GM23338 (cell line): Measurements from ENCODE around the gene PTPRA. TPM values are rescaled to one million over a fixed set of nuclear protein-coding genes. Genes with fewer than 3 reads are reported as not detected.

Experiments used
- ATAC-seq: fragments of 200-7000 bp; cut with Tn5 transposase; 3 replicates; pipeline ENCODE4 v1.9.1; 2020
- DNase-seq: peaks from one replicate; pipeline ENCODE4 v3.0.0-alpha.2; 2015; ENCODE audit warnings: low spot score
- H2AFZ ChIP-seq: fragments of 200-600 bp; sonication (generic); 2 replicates; pipeline ENCODE4 v1.8.0; 2016; ENCODE audit warnings: antibody characterized with exemption, mild to moderate bottlenecking, moderate library complexity
- H3F3A ChIP-seq: fragments of 200-600 bp; sonication (generic); replicated peaks from 2 replicates; pipeline ENCODE4 v1.8.0; 2017; ENCODE audit warnings: antibody characterized with exemption, mixed run types, low read depth
- H3K27ac ChIP-seq: fragments of 200-600 bp; sonication (generic); 2 replicates; pipeline ENCODE4 v1.6.1; 2016; ENCODE audit warnings: low read depth
- H3K27me3 ChIP-seq: fragments of 200-600 bp; sonication (generic); 2 replicates; pipeline ENCODE4 v1.8.0; 2016; ENCODE audit warnings: mild to moderate bottlenecking, mixed run types, moderate library complexity; ENCODE audit not compliant: insufficient read depth
- H3K36me3 ChIP-seq: fragments of 200-600 bp; sonication (generic); 2 replicates; pipeline ENCODE4 v1.8.0; 2016; ENCODE audit warnings: mild to moderate bottlenecking; ENCODE audit not compliant: insufficient read depth
- H3K4me1 ChIP-seq: fragments of 200-600 bp; sonication (generic); 2 replicates; pipeline ENCODE4 v1.8.0; 2016; ENCODE audit warnings: mild to moderate bottlenecking, moderate library complexity; ENCODE audit not compliant: insufficient read depth
- H3K4me2 ChIP-seq: fragments of 200-600 bp; sonication (generic); 2 replicates; pipeline ENCODE4 v1.7.1; 2017; ENCODE audit warnings: mixed run types
- H3K4me3 ChIP-seq: fragments of 200-600 bp; sonication (generic); 2 replicates; pipeline ENCODE4 v1.6.1; 2016; ENCODE audit warnings: mixed run types
- H3K79me2 ChIP-seq: fragments of 200-600 bp; sonication (generic); replicated peaks from 2 replicates; pipeline ENCODE4 v1.8.0; 2017; ENCODE audit warnings: mild to moderate bottlenecking; ENCODE audit not compliant: insufficient read depth
- H3K9me2 ChIP-seq: fragments of 200-600 bp; sonication (generic); 2 replicates; pipeline ENCODE4 v1.8.0; 2017; ENCODE audit not compliant: insufficient read depth
- H4K20me1 ChIP-seq: fragments of 200-600 bp; sonication (generic); replicated peaks from 2 replicates; pipeline ENCODE4 v1.8.0; 2017; ENCODE audit warnings: mild to moderate bottlenecking; ENCODE audit not compliant: insufficient read depth
- H3K27ac Mint-ChIP-seq: 2 replicates; pipeline ENCODE4 v1.8.0; 2020; ENCODE audit warnings: inconsistent platforms, mild to moderate bottlenecking, moderate library complexity, mixed read lengths
- H3K27me3 Mint-ChIP-seq: 3 replicates; pipeline ENCODE4 v1.8.0; 2022; ENCODE audit warnings: low read depth, mild to moderate bottlenecking, moderate library complexity, mixed read lengths, inconsistent platforms; ENCODE audit not compliant: insufficient read depth, poor library complexity
- H3K36me3 Mint-ChIP-seq: 3 replicates; pipeline ENCODE4 v1.8.0; 2021; ENCODE audit warnings: low read depth, mild to moderate bottlenecking, inconsistent platforms, moderate library complexity, mixed read lengths
- H3K4me1 Mint-ChIP-seq: 3 replicates; pipeline ENCODE4 v1.8.0; 2020; ENCODE audit warnings: mild to moderate bottlenecking, inconsistent platforms, mixed read lengths
- H3K4me3 Mint-ChIP-seq: 3 replicates; pipeline ENCODE4 v1.8.0; 2021; ENCODE audit warnings: moderate library complexity, mild to moderate bottlenecking, inconsistent platforms, mixed read lengths
- H3K9me3 Mint-ChIP-seq: 3 replicates; pipeline ENCODE4 v1.8.0; 2020; ENCODE audit warnings: moderate library complexity, mild to moderate bottlenecking, inconsistent platforms, mixed read lengths
- CREB1 ChIP-seq: fragments of 250-450 bp; sonication (Bioruptor Pico); IDR thresholded peaks from 2 replicates; pipeline ENCODE4 v1.5.0; 2020; ENCODE audit warnings: low read depth, mild to moderate bottlenecking, moderate library complexity
- CTCF ChIP-seq, 2 experiments: fragments of 200-600 bp in 1 of 2; sonication (generic) in 1 of 2; conservative IDR thresholded peaks; 2 replicates each; pipeline versions ENCODE4 v1.5.1 to v1.6.1; 2016 to 2017; ENCODE audit warnings: antibody characterized with exemption in 2 of 2, low read depth in 2 of 2, mild to moderate bottlenecking in 2 of 2, moderate library complexity in 1 of 2
- ETS1 ChIP-seq: IDR thresholded peaks from 2 replicates; pipeline ENCODE4 v1.6.1; 2016; ENCODE audit warnings: antibody characterized with exemption
- EZH2 ChIP-seq: fragments of 200-600 bp; sonication (generic); IDR thresholded peaks from one replicate; pipeline ENCODE4 v1.8.0; 2017; ENCODE audit warnings: antibody characterized with exemption, mild to moderate bottlenecking, low read depth; ENCODE audit not compliant: unreplicated experiment
- EZH2phosphoT487 ChIP-seq: fragments of 200-600 bp; sonication (generic); IDR thresholded peaks from one replicate; pipeline ENCODE4 v1.8.1; 2018; ENCODE audit warnings: antibody characterized with exemption; ENCODE audit not compliant: unreplicated experiment
- JUNB ChIP-seq: IDR thresholded peaks from one replicate; pipeline ENCODE4 v1.6.1; 2016; ENCODE audit warnings: antibody characterized with exemption; ENCODE audit not compliant: unreplicated experiment
- NANOG ChIP-seq: IDR thresholded peaks from 2 replicates; pipeline ENCODE4 v1.6.1; 2016; ENCODE audit warnings: antibody characterized with exemption, borderline replicate concordance
- POLR2AphosphoS5 ChIP-seq: IDR thresholded peaks from 2 replicates; pipeline ENCODE4 v1.6.1; 2016; ENCODE audit warnings: antibody characterized with exemption, low read depth
- REST ChIP-seq: IDR thresholded peaks from one replicate; pipeline ENCODE4 v1.6.1; 2018; ENCODE audit warnings: antibody characterized with exemption; ENCODE audit not compliant: unreplicated experiment
- STAT1 ChIP-seq: IDR thresholded peaks from one replicate; pipeline ENCODE4 v1.6.1; 2016; ENCODE audit warnings: antibody characterized with exemption; ENCODE audit not compliant: unreplicated experiment
- ZNF114 ChIP-seq: fragments of 250-450 bp; sonication (Bioruptor Pico); IDR thresholded peaks from 2 replicates; pipeline ENCODE4 v1.5.0; 2020; ENCODE audit warnings: mild to moderate bottlenecking, moderate library complexity
- ZNF331 ChIP-seq: fragments of 250-450 bp; sonication (Bioruptor Pico); IDR thresholded peaks from 2 replicates; pipeline ENCODE4 v1.5.0; 2020; ENCODE audit warnings: low read depth, mild to moderate bottlenecking, moderate library complexity
- ZNF462 ChIP-seq: fragments of 250-450 bp; sonication (Bioruptor Pico); IDR thresholded peaks from 2 replicates; pipeline ENCODE4 v1.5.0; 2020; ENCODE audit warnings: mild to moderate bottlenecking, moderate library complexity
- polyA plus RNA-seq: library from polyadenylated mRNA; unstranded; fragments of >200 nt; fragmentation: Nextera tagmentation; extraction: Ambion mirVana; gene quantifications from 2 replicates; pipeline ENCODE4 v1.2.1, GENCODE V29; 2016
- total RNA-seq: library from RNA; depleted of rRNA; stranded (reverse); fragments of >200 nt; shearing (Covaris generic); gene quantifications from 2 replicates; pipeline ENCODE4 v1.2.3, GENCODE V29; 2014

The PTPRA gene
- total and polyA plus RNA-seq, 2 experiments from 2014 or later, result 37.8 to 39.3 TPM

- H3K9me2 ChIP-seq, result no peaks in the 10 kb centered on the region
These were observed 158.4 kb downstream of the PTPRA start for GRCh38 chr20:3031524-3032147.

More at GRCh38 chr20:3031524-3032147, 158.4 kb downstream of the PTPRA start:
- no peaks in the 10 kb centered on the region for H3K27me3 ChIP-seq
- peaks cover 4% of the 10 kb centered on the region; the same call in 1 of the 2 replicates for H4K20me1 ChIP-seq
- H3K4me2 ChIP-seq, result no peak overlapping the region
- ATAC-seq (no peak), DNase-seq (no peak)
- no peaks in the 10 kb centered on the region for H3K4me1 ChIP-seq
- H2AFZ ChIP-seq, result no peak overlapping the region
- no peak for TF ChIP-seq CTCF (conservative IDR thresholded peaks at IDR 0.05; ENCODE audit: low read depth in 2 of 2)
- TF ChIP-seq EZH2, result no peak
- no peak for TF ChIP-seq EZH2phosphoT487
- no peak for TF ChIP-seq POLR2AphosphoS5
- TF ChIP-seq CREB1, result no peak
- no peak for TF ChIP-seq NANOG
- TF ChIP-seq ETS1, result no peak
- TF ChIP-seq JUNB, result no peak
- no peak for TF ChIP-seq ZNF114 (CRISPR knock-in tag)
- TF ChIP-seq REST, result no peak
- no peak for TF ChIP-seq STAT1
- no peak for TF ChIP-seq ZNF462 (CRISPR knock-in tag)
- TF ChIP-seq ZNF331, result no peak
- Mint-ChIP-seq H3K9me3 (no peaks in the 10 kb centered on the region), H3K4me1 (no peaks in the 10 kb centered on the region), H3K4me3 (no peak overlapping the region), H3K27ac (no peak overlapping the region), H3K36me3 (peaks cover 40% of the 10 kb centered on the region), H3K27me3 (peaks cover 2% of the 10 kb centered on the region)
- H3K36me3 ChIP-seq, result peaks cover 8% of the 10 kb centered on the region; the same call in 1 of the 2 replicates
- H3F3A ChIP-seq, result no peaks in the 10 kb centered on the region
- no peak overlapping the region for H3K27ac ChIP-seq
- no peak overlapping the region for H3K4me3 ChIP-seq
- H3K79me2 ChIP-seq, result no peaks in the 10 kb centered on the region
